Tibial nerve (tissue), 3 donors: ENCODE measurements around the gene BACE1.

ENCODE experiments used
- POLR2A ChIP-seq, 2 donors: fragments of 450-650 bp; IDR thresholded peaks; one replicate each; pipeline ENCODE4 v1.6.1; 2017; ENCODE audit warnings: antibody characterized with exemption in 2 of 2, mild to moderate bottlenecking in 2 of 2, moderate library complexity in 2 of 2
- TF ChIP-seq, protein P1 (sequence below), 5 experiments: fragments of 200-600 bp in 3 of 5; fragments of 450-650 bp in 2 of 5; sonication (generic) in 3 of 5; IDR thresholded peaks; one replicate each; pipeline ENCODE4 v1.5.1; 2016 to 2019; ENCODE audit warnings: antibody characterized with exemption in 5 of 5, mild to moderate bottlenecking in 3 of 5, moderate library complexity in 2 of 5

DNA sequence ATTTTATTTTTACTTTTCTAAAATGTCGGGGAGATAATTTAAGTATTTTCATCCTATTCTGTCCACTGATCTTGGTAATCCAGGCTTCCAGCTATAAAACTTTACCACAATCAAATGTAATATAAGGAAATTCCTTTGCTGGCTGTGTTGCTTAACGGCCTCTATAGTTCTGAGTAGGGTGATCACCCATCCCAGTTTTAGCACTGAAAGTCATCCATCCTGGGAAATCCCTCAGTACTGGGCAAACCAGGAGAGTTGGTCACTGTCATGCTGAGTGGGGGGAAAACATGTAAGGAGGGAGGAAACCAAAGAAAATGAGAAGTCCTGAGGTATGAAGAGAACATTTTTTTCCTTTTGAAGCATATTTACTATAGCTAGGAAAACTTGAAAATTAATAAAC is 37.7 kb downstream of the BACE1 start:
- TF ChIP-seq POLR2A (IDR thresholded peaks at IDR 0.05) = no peak
- TF ChIP-seq, protein P1, sequence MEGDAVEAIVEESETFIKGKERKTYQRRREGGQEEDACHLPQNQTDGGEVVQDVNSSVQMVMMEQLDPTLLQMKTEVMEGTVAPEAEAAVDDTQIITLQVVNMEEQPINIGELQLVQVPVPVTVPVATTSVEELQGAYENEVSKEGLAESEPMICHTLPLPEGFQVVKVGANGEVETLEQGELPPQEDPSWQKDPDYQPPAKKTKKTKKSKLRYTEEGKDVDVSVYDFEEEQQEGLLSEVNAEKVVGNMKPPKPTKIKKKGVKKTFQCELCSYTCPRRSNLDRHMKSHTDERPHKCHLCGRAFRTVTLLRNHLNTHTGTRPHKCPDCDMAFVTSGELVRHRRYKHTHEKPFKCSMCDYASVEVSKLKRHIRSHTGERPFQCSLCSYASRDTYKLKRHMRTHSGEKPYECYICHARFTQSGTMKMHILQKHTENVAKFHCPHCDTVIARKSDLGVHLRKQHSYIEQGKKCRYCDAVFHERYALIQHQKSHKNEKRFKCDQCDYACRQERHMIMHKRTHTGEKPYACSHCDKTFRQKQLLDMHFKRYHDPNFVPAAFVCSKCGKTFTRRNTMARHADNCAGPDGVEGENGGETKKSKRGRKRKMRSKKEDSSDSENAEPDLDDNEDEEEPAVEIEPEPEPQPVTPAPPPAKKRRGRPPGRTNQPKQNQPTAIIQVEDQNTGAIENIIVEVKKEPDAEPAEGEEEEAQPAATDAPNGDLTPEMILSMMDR (IDR thresholded peaks at IDR 0.05) = no peak
